GM12878 (cell line): ENCODE data around the gene CPT1C. TPM values are rescaled to one million over a fixed set of nuclear protein-coding genes. Genes with fewer than 3 reads are reported as not detected.

ENCODE experiments used
- ATAC-seq: fragments of 200-7000 bp; cut with Tn5 transposase; 3 replicates; pipeline ENCODE4 v1.9.1; 2020; ENCODE audit warnings: mild to moderate bottlenecking, moderate library complexity
- BruUV-seq: library from RNA; stranded (reverse); fragments of 400-500 nt; replicated peaks from 2 replicates; lab custom pipeline; 2021; lab: Mats Ljungman, UMichigan
- CTCF ChIA-PET: fragments of 300-600 bp; sonication (Branson Sonifier 250); formaldehyde crosslinking; extraction: SDS; loops from one replicate; lab custom pipeline; 2021; ENCODE audit warnings: inconsistent platforms; lab: Yijun Ruan, JAX
- POLR2A ChIA-PET: fragments of 350-600 bp; formaldehyde crosslinking; extraction: SDS; loops from one replicate; lab custom pipeline; 2021; ENCODE audit warnings: inconsistent platforms; lab: Charles Lee
- RAD21 ChIA-PET: fragments of 300-600 bp; sonication (Branson Sonifier 250); formaldehyde crosslinking; loops from one replicate; lab custom pipeline; 2023; ENCODE audit warnings: antibody characterized with exemption; ENCODE audit not compliant: unreplicated experiment; lab: Charles Lee
- SMC1A ChIA-PET: fragments of 300-600 bp; sonication (Branson Sonifier 250); formaldehyde crosslinking; loops from one replicate; lab custom pipeline; 2023; ENCODE audit not compliant: unreplicated experiment, uncharacterized antibody; lab: Charles Lee
- DNase-seq: peaks from one replicate; pipeline ENCODE4 v3.0.0-alpha.2; 2011; ENCODE audit warnings: low read depth, low spot score
- FAIRE-seq: peaks from 3 replicates; lab custom pipeline; 2011; peaks lifted over from hg19 to GRCh38; lab: Jason Lieb, UNC
- H2AFZ ChIP-seq: 2 replicates; pipeline ENCODE4 v1.6.0; 2011; ENCODE audit warnings: low read depth, low read length, control low read depth; ENCODE audit not compliant: control insufficient read depth
- H3K27ac ChIP-seq: 2 replicates; pipeline ENCODE4 v1.5.1; 2011; ENCODE audit warnings: control low read depth; ENCODE audit not compliant: control insufficient read depth, insufficient read depth
- H3K27me3 ChIP-seq, 2 experiments: replicated peaks in 1 of 2; 2 replicates each; pipeline versions ENCODE4 v1.6.0 to v1.6.1; 2011; ENCODE audit warnings: low read length in 1 of 2; ENCODE audit not compliant: control insufficient read depth in 2 of 2, insufficient read depth in 2 of 2
- H3K36me3 ChIP-seq, 2 experiments: 2 replicates each; pipeline ENCODE4 v1.5.1; 2011; ENCODE audit warnings: low read length in 1 of 2; ENCODE audit not compliant: control insufficient read depth in 2 of 2, insufficient read depth in 2 of 2
- H3K4me1 ChIP-seq: 2 replicates; pipeline ENCODE4 v1.6.1; 2011; ENCODE audit warnings: mild to moderate bottlenecking, low read length, moderate library complexity, mixed read lengths; ENCODE audit not compliant: control insufficient read depth, insufficient read depth
- H3K4me2 ChIP-seq: 2 replicates; pipeline ENCODE4 v1.6.0; 2011; ENCODE audit warnings: control low read depth; ENCODE audit not compliant: control insufficient read depth, insufficient read depth
- H3K4me3 ChIP-seq: fragments of 200-600 bp; sonication (generic); 2 replicates; pipeline ENCODE4 v1.5.1; 2016
- H3K79me2 ChIP-seq: 2 replicates; pipeline ENCODE4 v1.6.0; 2011; ENCODE audit warnings: low read length; ENCODE audit not compliant: control insufficient read depth, insufficient read depth
- H3K9ac ChIP-seq: 2 replicates; pipeline ENCODE4 v1.8.0; 2011; ENCODE audit warnings: low read length, control low read depth, mixed read lengths; ENCODE audit not compliant: control insufficient read depth, insufficient read depth
- H3K9me3 ChIP-seq: replicated peaks from 3 replicates; pipeline ENCODE4 v1.5.1; 2011; ENCODE audit warnings: mild to moderate bottlenecking, low read length; ENCODE audit not compliant: control insufficient read depth, insufficient read depth
- H4K20me1 ChIP-seq: 2 replicates; pipeline ENCODE4 v1.6.0; 2011; ENCODE audit not compliant: control insufficient read depth, insufficient read depth
- CBFB ChIP-seq: IDR thresholded peaks from 2 replicates; pipeline ENCODE4 v1.6.1; 2016; ENCODE audit warnings: antibody characterized with exemption, low read depth
- CHD1 ChIP-seq: IDR thresholded peaks from 2 replicates; pipeline ENCODE4 v1.6.1; 2012; ENCODE audit warnings: low read depth, low read length, improper control_type of control experiment
- JUNB ChIP-seq: IDR thresholded peaks from 2 replicates; pipeline ENCODE4 v1.6.1; 2016; ENCODE audit warnings: antibody characterized with exemption, mild to moderate bottlenecking
- MEF2A ChIP-seq: IDR thresholded peaks from 2 replicates; pipeline ENCODE4 v1.6.1; 2011; ENCODE audit warnings: low read depth, mild to moderate bottlenecking, low read length, moderate library complexity; ENCODE audit not compliant: insufficient read depth
- MTA2 ChIP-seq: fragments of 450-650 bp; IDR thresholded peaks from 2 replicates; pipeline ENCODE4 v1.6.1; 2016; ENCODE audit warnings: low read depth, mild to moderate bottlenecking, moderate library complexity
- NR2F1 ChIP-seq: fragments of 450-650 bp; conservative IDR thresholded peaks from 2 replicates; pipeline ENCODE4 v1.6.1; 2017; ENCODE audit warnings: mild to moderate bottlenecking
- POU2F2 ChIP-seq: IDR thresholded peaks from 3 replicates; pipeline ENCODE4 v1.6.1; 2011; ENCODE audit warnings: low read depth, mild to moderate bottlenecking, low read length, borderline replicate concordance
- RFX5 ChIP-seq: IDR thresholded peaks from 2 replicates; pipeline ENCODE4 v1.6.1; 2011; ENCODE audit warnings: low read depth, low read length, improper control_type of control experiment
- TAF1 ChIP-seq: IDR thresholded peaks from 2 replicates; pipeline ENCODE4 v1.6.1; 2011; ENCODE audit warnings: mild to moderate bottlenecking, low read depth, low read length, borderline replicate concordance
- YY1 ChIP-seq: IDR thresholded peaks from 2 replicates; pipeline ENCODE4 v1.6.1; 2011; ENCODE audit warnings: low read depth, mild to moderate bottlenecking, low read length
- ZBED1 ChIP-seq: IDR thresholded peaks from 2 replicates; pipeline ENCODE4 v1.6.1; 2016; ENCODE audit warnings: borderline replicate concordance
- ZNF384 ChIP-seq: IDR thresholded peaks from 2 replicates; pipeline ENCODE4 v1.6.1; 2012; ENCODE audit warnings: low read depth, mild to moderate bottlenecking, low read length, improper control_type of control experiment, borderline replicate concordance
- WGBS: methylation state at CpG from one replicate; pipeline ENCODE4 v1.1.6; 2016; ENCODE audit warnings: low lambda C conversion rate; ENCODE audit not compliant: insufficient replicate concordance, insufficient coverage; ENCODE audit errors: missing lambda C conversion rate; 5-methylcytosine and 5-hydroxymethylcytosine counted together
- in situ Hi-C: fragments of 300-500 bp; cut with MboI; formaldehyde crosslinking; loops from 9 replicates; pipeline ENCODE4 v1.14.3; 2018; ENCODE audit warnings: mixed read lengths
- intact Hi-C: fragments of 100-400 bp; cut with micrococcal nuclease; formaldehyde crosslinking; loops from one replicate; pipeline ENCODE4 v1.14.2; 2022; ENCODE audit not compliant: unreplicated experiment
- polyA plus RNA-seq, 11 experiments: library from polyadenylated mRNA; depleted of rRNA in 4 of 11; unstranded in 6 of 11; stranded (reverse) in 5 of 11; fragments of >200 nt; fragmentation: Nextera tagmentation in 4 of 11; fragmentation: Illumina TruSeq in 1 of 11; extraction: Ambion mirVana in 4 of 11; extraction: Trizol in 1 of 11; gene quantifications; 1 replicate in 1 of 11; 2 replicates in 10 of 11; pipeline versions ENCODE4 v1.2.1 to v1.2.3, GENCODE V29; 2011 to 2016; ENCODE audit warnings: inconsistent platforms in 2 of 11, missing spikeins in 2 of 11, low read depth in 1 of 11
- total RNA-seq, 4 experiments: library from RNA; depleted of rRNA in 3 of 4; stranded (reverse); fragments of >200 nt in 3 of 4; fragmentation: Illumina TruSeq in 1 of 4; extraction: Trizol in 1 of 4; gene quantifications; 2 replicates each; pipeline versions ENCODE4 v1.2.1 to v1.2.3, GENCODE V29; 2013 to 2021
- TF ChIP-seq, protein P1 (sequence below): fragments of 450-650 bp; IDR thresholded peaks from 2 replicates; pipeline ENCODE4 v1.6.1; 2017; ENCODE audit warnings: mild to moderate bottlenecking, moderate library complexity
- TF ChIP-seq, protein P2 (sequence below): fragments of 150-350 bp; IDR thresholded peaks from 2 replicates; pipeline ENCODE4 v1.6.1; 2014; ENCODE audit warnings: mild to moderate bottlenecking, low read depth, low read length

The CPT1C gene
- total and polyA plus RNA-seq, 10 of the 15 experiments (the other 5 are each of a cell fraction or from before 2014, with no cell fraction given), result 0.04 to 0.56 (median 0.21) TPM; not detected in 3

- POLR2A ChIA-PET, result interaction anchor here (0.5 to 0.9 kb wide), 3 partner anchors 16 to 24 kb away, joined by 3 to 6 read pairs (median 5); no protein-coding TSS in a partner anchor
- H3K36me3 ChIP-seq, result no peaks in the 10 kb centered on the region
- no peak for TF ChIP-seq TAF1
- TF ChIP-seq ZBED1, result no peak
- TF ChIP-seq YY1, result no peak
- no peak for TF ChIP-seq CBFB
- no peak for TF ChIP-seq CHD1
- no peak for TF ChIP-seq NR2F1
- TF ChIP-seq, all 136 proteins: peak for 0
- no peak overlapping the region for H3K4me3 ChIP-seq
- 0% methylated on average over 1 of the region's 3 CpGs for WGBS
- in situ Hi-C loops (no loop called here), intact Hi-C loops (no loop called here)
- peaks cover 4% of the 10 kb centered on the region; the same call in 2 of the 3 replicates for H3K9me3 ChIP-seq
- H4K20me1 ChIP-seq, result no peaks in the 10 kb centered on the region
- H3K27ac ChIP-seq, result no peak overlapping the region
- CTCF ChIA-PET, result interaction anchor here (1.3 kb wide), 1 partner anchor 38 kb away, joined by 3 read pairs; no protein-coding TSS in a partner anchor
- no peaks in the 10 kb centered on the region for H3K4me1 ChIP-seq
- DNase-seq (no peak), FAIRE-seq (no peak), ATAC-seq (no peak)
- BruUV-seq, result no TSS peak
- SMC1A ChIA-PET, result no interaction called here
- H3K27me3 ChIP-seq, result no peaks in the 10 kb centered on the region
- no peaks in the 10 kb centered on the region for H3K79me2 ChIP-seq
- H3K9ac ChIP-seq, result no peak overlapping the region
- H3K4me2 ChIP-seq, result no peak overlapping the region
- RAD21 ChIA-PET, result no interaction called here
- no peak overlapping the region for H2AFZ ChIP-seq
Observed at GRCh38 chr19:49755956-49756355, 65.0 kb downstream of the CPT1C start.

DNA sequence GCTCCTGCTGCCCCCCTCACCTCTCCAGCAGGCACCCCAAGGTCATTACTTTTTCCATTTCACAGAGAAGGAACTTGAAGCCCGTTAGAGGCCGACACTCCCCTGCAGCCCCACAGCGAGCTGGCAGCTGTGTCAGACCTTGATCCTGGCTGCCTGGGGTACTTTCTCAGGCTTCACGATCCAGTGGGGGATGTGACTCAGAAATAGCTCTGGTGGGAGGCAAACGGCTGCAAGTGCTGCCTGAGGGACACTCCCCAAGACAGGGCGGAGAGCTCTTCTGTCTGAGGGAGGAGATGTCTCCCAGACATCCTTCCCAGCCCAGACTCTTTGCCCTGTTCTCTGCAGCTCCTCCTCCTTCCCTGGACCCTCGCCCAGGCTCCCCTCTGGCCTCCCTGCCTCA, 67.4 kb downstream of the CPT1C start:
- POLR2A ChIA-PET, result interaction anchor here (1.1 kb wide), 1 partner anchor 8 kb away, joined by 3 read pairs; the partner anchor contains the start of gene AP2A1
- Histone ChIP-seq H3K36me3 (no peaks in the 10 kb centered on the region), H3K9me3 (peaks cover 4% of the 10 kb centered on the region; the same call in 2 of the 3 replicates), H2AFZ (no peak overlapping the region), H3K9ac (no peak overlapping the region), H3K27me3 (no peaks in the 10 kb centered on the region; a peak in 1 of 4 replicates), H4K20me1 (no peaks in the 10 kb centered on the region), H3K4me2 (no peak overlapping the region), H3K4me3 (no peak overlapping the region), H3K79me2 (no peaks in the 10 kb centered on the region), H3K4me1 (no peaks in the 10 kb centered on the region), H3K27ac (no peak overlapping the region)
- no TSS peak for BruUV-seq
- RAD21 ChIA-PET, result no interaction called here
- SMC1A ChIA-PET, result no interaction called here
- CTCF ChIA-PET, result no interaction called here
- ATAC-seq, result no peak
- WGBS, result 26% methylated on average over 7 of the region's 7 CpGs
- no peak for FAIRE-seq
- in situ Hi-C loops, result no loop called here
- DNase-seq, result no peak
- intact Hi-C loops, result no loop called here
- no peak for TF ChIP-seq MTA2
- no peak for TF ChIP-seq MEF2A
- TF ChIP-seq POU2F2, result no peak
- TF ChIP-seq RFX5, result no peak
- TF ChIP-seq, protein P1, sequence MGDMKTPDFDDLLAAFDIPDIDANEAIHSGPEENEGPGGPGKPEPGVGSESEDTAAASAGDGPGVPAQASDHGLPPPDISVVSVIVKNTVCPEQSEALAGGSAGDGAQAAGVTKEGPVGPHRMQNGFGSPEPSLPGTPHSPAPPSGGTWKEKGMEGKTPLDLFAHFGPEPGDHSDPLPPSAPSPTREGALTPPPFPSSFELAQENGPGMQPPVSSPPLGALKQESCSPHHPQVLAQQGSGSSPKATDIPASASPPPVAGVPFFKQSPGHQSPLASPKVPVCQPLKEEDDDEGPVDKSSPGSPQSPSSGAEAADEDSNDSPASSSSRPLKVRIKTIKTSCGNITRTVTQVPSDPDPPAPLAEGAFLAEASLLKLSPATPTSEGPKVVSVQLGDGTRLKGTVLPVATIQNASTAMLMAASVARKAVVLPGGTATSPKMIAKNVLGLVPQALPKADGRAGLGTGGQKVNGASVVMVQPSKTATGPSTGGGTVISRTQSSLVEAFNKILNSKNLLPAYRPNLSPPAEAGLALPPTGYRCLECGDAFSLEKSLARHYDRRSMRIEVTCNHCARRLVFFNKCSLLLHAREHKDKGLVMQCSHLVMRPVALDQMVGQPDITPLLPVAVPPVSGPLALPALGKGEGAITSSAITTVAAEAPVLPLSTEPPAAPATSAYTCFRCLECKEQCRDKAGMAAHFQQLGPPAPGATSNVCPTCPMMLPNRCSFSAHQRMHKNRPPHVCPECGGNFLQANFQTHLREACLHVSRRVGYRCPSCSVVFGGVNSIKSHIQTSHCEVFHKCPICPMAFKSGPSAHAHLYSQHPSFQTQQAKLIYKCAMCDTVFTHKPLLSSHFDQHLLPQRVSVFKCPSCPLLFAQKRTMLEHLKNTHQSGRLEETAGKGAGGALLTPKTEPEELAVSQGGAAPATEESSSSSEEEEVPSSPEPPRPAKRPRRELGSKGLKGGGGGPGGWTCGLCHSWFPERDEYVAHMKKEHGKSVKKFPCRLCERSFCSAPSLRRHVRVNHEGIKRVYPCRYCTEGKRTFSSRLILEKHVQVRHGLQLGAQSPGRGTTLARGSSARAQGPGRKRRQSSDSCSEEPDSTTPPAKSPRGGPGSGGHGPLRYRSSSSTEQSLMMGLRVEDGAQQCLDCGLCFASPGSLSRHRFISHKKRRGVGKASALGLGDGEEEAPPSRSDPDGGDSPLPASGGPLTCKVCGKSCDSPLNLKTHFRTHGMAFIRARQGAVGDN, result no peak
- no peak for TF ChIP-seq YY1
- TF ChIP-seq, protein P2, sequence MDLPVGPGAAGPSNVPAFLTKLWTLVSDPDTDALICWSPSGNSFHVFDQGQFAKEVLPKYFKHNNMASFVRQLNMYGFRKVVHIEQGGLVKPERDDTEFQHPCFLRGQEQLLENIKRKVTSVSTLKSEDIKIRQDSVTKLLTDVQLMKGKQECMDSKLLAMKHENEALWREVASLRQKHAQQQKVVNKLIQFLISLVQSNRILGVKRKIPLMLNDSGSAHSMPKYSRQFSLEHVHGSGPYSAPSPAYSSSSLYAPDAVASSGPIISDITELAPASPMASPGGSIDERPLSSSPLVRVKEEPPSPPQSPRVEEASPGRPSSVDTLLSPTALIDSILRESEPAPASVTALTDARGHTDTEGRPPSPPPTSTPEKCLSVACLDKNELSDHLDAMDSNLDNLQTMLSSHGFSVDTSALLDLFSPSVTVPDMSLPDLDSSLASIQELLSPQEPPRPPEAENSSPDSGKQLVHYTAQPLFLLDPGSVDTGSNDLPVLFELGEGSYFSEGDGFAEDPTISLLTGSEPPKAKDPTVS, result no peak
- no peak for TF ChIP-seq JUNB
- TF ChIP-seq ZNF384, result no peak
